Endothelial cell of umbilical vein (primary cell): Measurements from ENCODE around the gene PCLO. TPM values are rescaled to one million over a fixed set of nuclear protein-coding genes. Genes with fewer than 3 reads are reported as not detected.

Experiments
- BruUV-seq: library from RNA; stranded (reverse); fragments of 400-500 nt; replicated peaks from 2 replicates; lab custom pipeline; 2021; lab: Mats Ljungman, UMichigan
- CTCF ChIA-PET: fragments of 300-600, 350-600 bp; sonication (Branson Sonifier 250); formaldehyde crosslinking; loops from one replicate; lab custom pipeline; 2021; ENCODE audit warnings: antibody characterized with exemption, inconsistent platforms; lab: Charles Lee
- POLR2A ChIA-PET: fragments of 300-600, 350-600 bp; sonication (Branson Sonifier 250); formaldehyde crosslinking; loops from one replicate; lab custom pipeline; 2021; ENCODE audit warnings: antibody characterized with exemption, inconsistent platforms; lab: Charles Lee
- DNase-seq: peaks from one replicate; pipeline ENCODE4 v3.0.0-alpha.2; 2011; ENCODE audit warnings: low read depth, low spot score
- FAIRE-seq: peaks from 2 replicates; lab custom pipeline; 2011; peaks lifted over from hg19 to GRCh38; lab: Jason Lieb, UNC
- H2AFZ ChIP-seq: 2 replicates; pipeline ENCODE4 v1.6.0; 2012; ENCODE audit warnings: low read depth, low read length, control low read depth, inconsistent platforms
- H3K27ac ChIP-seq: 2 replicates; pipeline ENCODE4 v1.5.1; 2011; ENCODE audit warnings: low read depth, mild to moderate bottlenecking, control low read depth, low read length, moderate library complexity; ENCODE audit not compliant: insufficient read depth
- H3K27me3 ChIP-seq, 2 experiments: 2 replicates each; pipeline versions ENCODE4 v1.6.0 to v1.6.1; 2011; ENCODE audit warnings: low read length in 2 of 2, mixed read lengths in 1 of 2; ENCODE audit not compliant: control insufficient read depth in 2 of 2, insufficient read depth in 2 of 2
- H3K36me3 ChIP-seq, 2 experiments: 2 replicates in 1 of 2; 3 replicates in 1 of 2; pipeline ENCODE4 v1.5.1; 2011; ENCODE audit warnings: low read length in 2 of 2, mild to moderate bottlenecking in 1 of 2, moderate library complexity in 1 of 2; ENCODE audit not compliant: control insufficient read depth in 2 of 2, insufficient read depth in 2 of 2; ENCODE audit errors: extremely low read depth in 1 of 2
- H3K4me1 ChIP-seq: 3 replicates; pipeline ENCODE4 v1.5.1; 2011; ENCODE audit warnings: mild to moderate bottlenecking, low read length; ENCODE audit not compliant: control insufficient read depth, insufficient read depth; ENCODE audit errors: extremely low read depth
- H3K4me2 ChIP-seq: 2 replicates; pipeline ENCODE4 v1.6.1; 2011; ENCODE audit warnings: low read length, control low read depth, mixed read lengths; ENCODE audit not compliant: insufficient read depth
- H3K4me3 ChIP-seq, 3 experiments: fragments of 200-600 bp in 1 of 3; sonication (generic), shearing (Covaris generic) in 1 of 3; replicated peaks in 1 of 3; 2 replicates each; pipeline ENCODE4 v1.5.1; 2011 to 2016; ENCODE audit warnings: control low read depth in 3 of 3, low read length in 3 of 3, mild to moderate bottlenecking in 2 of 3, inconsistent platforms in 1 of 3, low read depth in 1 of 3, moderate library complexity in 1 of 3; ENCODE audit not compliant: insufficient read depth in 1 of 3
- H3K79me2 ChIP-seq: 2 replicates; pipeline ENCODE4 v1.6.0; 2012; ENCODE audit warnings: low read length, inconsistent platforms; ENCODE audit not compliant: control insufficient read depth, insufficient read depth
- H3K9ac ChIP-seq: replicated peaks from 2 replicates; pipeline ENCODE3; 2011; ENCODE audit warnings: low read length, control low read depth; ENCODE audit not compliant: insufficient read depth; ENCODE audit errors: extremely low read depth
- H3K9me1 ChIP-seq: replicated peaks from 3 replicates; pipeline ENCODE4 v1.6.0; 2011; ENCODE audit warnings: mild to moderate bottlenecking, low read length; ENCODE audit not compliant: control insufficient read depth, insufficient read depth; ENCODE audit errors: extremely low read depth
- H3K9me3 ChIP-seq: replicated peaks from 2 replicates; pipeline ENCODE4 v1.5.1; 2012; ENCODE audit warnings: low read length, inconsistent platforms; ENCODE audit not compliant: control insufficient read depth, insufficient read depth
- H4K20me1 ChIP-seq: replicated peaks from 2 replicates; pipeline ENCODE3; 2011; ENCODE audit warnings: mild to moderate bottlenecking, low read length; ENCODE audit not compliant: control insufficient read depth, insufficient read depth; ENCODE audit errors: extremely low read depth
- EZH2 ChIP-seq: IDR thresholded peaks from 2 replicates; pipeline ENCODE4 v1.6.1; 2012; ENCODE audit warnings: borderline replicate concordance, low read depth, mild to moderate bottlenecking, moderate library complexity, low read length, inconsistent platforms; ENCODE audit not compliant: severe bottlenecking
- FOS ChIP-seq: IDR thresholded peaks from 2 replicates; pipeline ENCODE4 v1.6.1; 2011; ENCODE audit warnings: mild to moderate bottlenecking, low read length, moderate library complexity, borderline replicate concordance; ENCODE audit not compliant: insufficient read depth
- GATA2 ChIP-seq: IDR thresholded peaks from 2 replicates; pipeline ENCODE4 v1.7.0; 2011; ENCODE audit warnings: low read depth, mild to moderate bottlenecking, moderate library complexity, mixed read lengths, low read length; ENCODE audit not compliant: insufficient read length, insufficient read depth
- JUN ChIP-seq: IDR thresholded peaks from 2 replicates; pipeline ENCODE4 v1.6.1; 2011; ENCODE audit warnings: borderline replicate concordance, low read depth; ENCODE audit not compliant: insufficient read length, insufficient read depth
- POLR2A ChIP-seq: IDR thresholded peaks from 2 replicates; pipeline ENCODE4 v1.6.1; 2012; ENCODE audit warnings: low read depth, mild to moderate bottlenecking, control low read depth, low read length
- POLR2AphosphoS5 ChIP-seq: IDR thresholded peaks from 2 replicates; pipeline ENCODE4 v1.6.1; 2012; ENCODE audit warnings: low read depth, mild to moderate bottlenecking, control low read depth, low read length, moderate library complexity; ENCODE audit not compliant: insufficient read depth
- dilution Hi-C: fragments of 300-500 bp; cut with MboI; formaldehyde crosslinking; loops from one replicate; pipeline ENCODE4 v1.15.0; 2019; ENCODE audit warnings: low sequenced_read_pairs; ENCODE audit not compliant: extremely low pct_ligation_motif_present
- intact Hi-C: fragments of 100-400 bp; cut with micrococcal nuclease; formaldehyde crosslinking; loops from one replicate; pipeline ENCODE4 v1.10.0; 2022
- polyA plus RNA-seq, 4 experiments: library from polyadenylated mRNA; depleted of rRNA in 3 of 4; stranded (reverse) in 3 of 4; unstranded in 1 of 4; fragments of >200 nt; gene quantifications; 2 replicates each; pipeline versions ENCODE4 v1.2.1 to v1.2.3, GENCODE V29; 2011 to 2012; ENCODE audit warnings: missing spikeins in 1 of 4
- total RNA-seq: library from RNA; stranded (reverse); gene quantifications from 2 replicates; pipeline ENCODE4 v1.2.3, GENCODE V29; 2021
- TF ChIP-seq, protein P1 (sequence below), 2 donors: IDR thresholded peaks; 1 replicate in 1 of 2; 2 replicates in 1 of 2; pipeline ENCODE4 v1.5.1; 2011; ENCODE audit warnings: low read length in 2 of 2, mild to moderate bottlenecking in 2 of 2, moderate library complexity in 2 of 2, control low read depth in 1 of 2, inconsistent platforms in 1 of 2, low read depth in 1 of 2; ENCODE audit not compliant: insufficient read depth in 1 of 2; ENCODE audit errors: extremely low read depth in 1 of 2
- TF ChIP-seq, protein P2 (sequence below): IDR thresholded peaks from 2 replicates; pipeline ENCODE4 v1.6.1; 2011; ENCODE audit not compliant: insufficient read depth, insufficient read length

The PCLO gene
- total and polyA plus RNA-seq, 2 donors (not counting 3 experiments of a cell fraction or from before 2014, with no cell fraction given) = 0.04 to 0.75 TPM

DNA sequence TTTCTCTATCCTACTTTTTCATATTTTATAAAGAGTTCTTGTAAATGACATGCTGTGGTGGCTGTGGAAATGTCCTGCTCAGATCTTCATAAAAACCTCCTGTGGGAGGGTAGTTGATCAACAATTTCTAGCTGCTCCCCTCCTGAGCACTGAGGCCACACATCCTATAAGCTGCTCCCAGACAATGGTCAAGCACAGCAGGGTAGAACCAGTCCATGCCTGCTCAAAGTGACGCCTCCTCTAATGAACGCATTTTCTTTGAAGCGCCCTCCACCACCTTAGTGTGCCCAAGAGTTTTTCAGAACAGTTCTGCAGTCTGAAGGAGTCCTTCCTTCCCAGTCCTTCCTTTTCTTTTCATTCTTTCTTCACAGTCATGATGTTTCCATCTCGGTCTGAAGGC, 420.5 kb downstream of the PCLO start:
- dilution Hi-C loops (no loop called here), intact Hi-C loops (loop anchor here (5.0 kb wide), 1 partner anchor 915 kb away; no protein-coding TSS in a partner anchor)
- H2AFZ ChIP-seq = no peak overlapping the region
- H3K9me1 ChIP-seq = no peaks in the 10 kb centered on the region
- POLR2A ChIA-PET = no interaction called here
- CTCF ChIA-PET = interaction anchor here (1.8 to 2.6 kb wide), 2 partner anchors 528 to 530 kb away, joined by 11 to 18 read pairs; no protein-coding TSS in a partner anchor
- H3K27me3 ChIP-seq = no peaks in the 10 kb centered on the region
- no peak overlapping the region for H3K9ac ChIP-seq
- no peaks in the 10 kb centered on the region for H3K9me3 ChIP-seq
- H3K4me1 ChIP-seq = no peaks in the 10 kb centered on the region
- no peak for FAIRE-seq
- H4K20me1 ChIP-seq = no peaks in the 10 kb centered on the region
- no peak overlapping the region for H3K27ac ChIP-seq
- H3K79me2 ChIP-seq = no peaks in the 10 kb centered on the region
- no TSS peak for BruUV-seq
- no peak overlapping the region for H3K4me2 ChIP-seq
- H3K36me3 ChIP-seq = no peaks in the 10 kb centered on the region
- no peak overlapping the region for H3K4me3 ChIP-seq
- no peak for DNase-seq
- no peak for TF ChIP-seq FOS
- no peak for TF ChIP-seq EZH2
- no peak for TF ChIP-seq GATA2
- no peak for TF ChIP-seq POLR2A

DNA sequence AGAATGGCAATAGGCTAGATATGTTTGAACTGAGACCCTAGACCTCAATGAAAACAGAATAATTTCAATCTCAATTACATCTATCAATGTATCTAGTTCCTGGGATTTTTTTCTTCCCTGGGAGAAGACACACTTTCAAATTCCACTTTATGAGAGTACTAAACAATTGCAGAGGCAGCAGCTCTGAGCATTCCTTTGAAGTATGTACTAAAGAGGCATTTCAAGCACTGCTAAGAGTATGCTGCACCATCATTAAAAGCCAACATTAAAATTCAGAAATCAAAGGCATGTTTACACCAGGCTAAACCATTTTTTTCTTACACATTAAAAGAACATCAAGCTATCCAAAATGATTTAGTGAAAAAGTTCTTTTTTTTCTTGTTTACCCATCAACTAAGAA, 421.2 kb downstream of the PCLO start:
- Histone ChIP-seq H4K20me1 (no peaks in the 10 kb centered on the region), H3K4me3 (no peak overlapping the region), H3K27me3 (no peaks in the 10 kb centered on the region), H2AFZ (no peak overlapping the region), H3K27ac (no peak overlapping the region), H3K36me3 (no peaks in the 10 kb centered on the region), H3K9me1 (no peaks in the 10 kb centered on the region), H3K9ac (no peak overlapping the region), H3K4me2 (no peak overlapping the region), H3K79me2 (no peaks in the 10 kb centered on the region), H3K4me1 (no peaks in the 10 kb centered on the region), H3K9me3 (no peaks in the 10 kb centered on the region)
- FAIRE-seq (no peak), DNase-seq (no peak)
- ChIA-PET POLR2A (no interaction called here), CTCF (interaction anchor here (0.8 to 2.8 kb wide), 6 partner anchors 18 to 530 kb away, joined by 3 to 18 read pairs (median 8); no protein-coding TSS in a partner anchor)
- dilution Hi-C loops = no loop called here
- BruUV-seq = no TSS peak
- intact Hi-C loops = loop anchor here (2.0 to 5.0 kb wide), 2 partner anchors 63 to 916 kb away; no protein-coding TSS in a partner anchor
- TF ChIP-seq, protein P1, sequence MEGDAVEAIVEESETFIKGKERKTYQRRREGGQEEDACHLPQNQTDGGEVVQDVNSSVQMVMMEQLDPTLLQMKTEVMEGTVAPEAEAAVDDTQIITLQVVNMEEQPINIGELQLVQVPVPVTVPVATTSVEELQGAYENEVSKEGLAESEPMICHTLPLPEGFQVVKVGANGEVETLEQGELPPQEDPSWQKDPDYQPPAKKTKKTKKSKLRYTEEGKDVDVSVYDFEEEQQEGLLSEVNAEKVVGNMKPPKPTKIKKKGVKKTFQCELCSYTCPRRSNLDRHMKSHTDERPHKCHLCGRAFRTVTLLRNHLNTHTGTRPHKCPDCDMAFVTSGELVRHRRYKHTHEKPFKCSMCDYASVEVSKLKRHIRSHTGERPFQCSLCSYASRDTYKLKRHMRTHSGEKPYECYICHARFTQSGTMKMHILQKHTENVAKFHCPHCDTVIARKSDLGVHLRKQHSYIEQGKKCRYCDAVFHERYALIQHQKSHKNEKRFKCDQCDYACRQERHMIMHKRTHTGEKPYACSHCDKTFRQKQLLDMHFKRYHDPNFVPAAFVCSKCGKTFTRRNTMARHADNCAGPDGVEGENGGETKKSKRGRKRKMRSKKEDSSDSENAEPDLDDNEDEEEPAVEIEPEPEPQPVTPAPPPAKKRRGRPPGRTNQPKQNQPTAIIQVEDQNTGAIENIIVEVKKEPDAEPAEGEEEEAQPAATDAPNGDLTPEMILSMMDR (IDR thresholded peaks at IDR 0.05; ENCODE audit: extremely low read depth in 1 of 2, insufficient read depth in 1 of 2, low read depth in 1 of 2, low read length in 2 of 2) = no peak
- TF ChIP-seq EZH2 (no peak), POLR2A (no peak), JUN (no peak), POLR2AphosphoS5 (no peak), FOS (no peak)
- TF ChIP-seq, protein P2, sequence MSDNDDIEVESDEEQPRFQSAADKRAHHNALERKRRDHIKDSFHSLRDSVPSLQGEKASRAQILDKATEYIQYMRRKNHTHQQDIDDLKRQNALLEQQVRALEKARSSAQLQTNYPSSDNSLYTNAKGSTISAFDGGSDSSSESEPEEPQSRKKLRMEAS = no peak
